Measurements from ENCODE around the gene RPH3AL. TPM values are rescaled to one million over a fixed set of nuclear protein-coding genes. Genes with fewer than 3 reads are reported as not detected.

RPH3AL gene, protein sequence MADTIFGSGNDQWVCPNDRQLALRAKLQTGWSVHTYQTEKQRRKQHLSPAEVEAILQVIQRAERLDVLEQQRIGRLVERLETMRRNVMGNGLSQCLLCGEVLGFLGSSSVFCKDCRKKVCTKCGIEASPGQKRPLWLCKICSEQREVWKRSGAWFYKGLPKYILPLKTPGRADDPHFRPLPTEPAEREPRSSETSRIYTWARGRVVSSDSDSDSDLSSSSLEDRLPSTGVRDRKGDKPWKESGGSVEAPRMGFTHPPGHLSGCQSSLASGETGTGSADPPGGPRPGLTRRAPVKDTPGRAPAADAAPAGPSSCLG
- total RNA-seq: 6.5 and 9.6 TPM in 2 replicates

DNA sequence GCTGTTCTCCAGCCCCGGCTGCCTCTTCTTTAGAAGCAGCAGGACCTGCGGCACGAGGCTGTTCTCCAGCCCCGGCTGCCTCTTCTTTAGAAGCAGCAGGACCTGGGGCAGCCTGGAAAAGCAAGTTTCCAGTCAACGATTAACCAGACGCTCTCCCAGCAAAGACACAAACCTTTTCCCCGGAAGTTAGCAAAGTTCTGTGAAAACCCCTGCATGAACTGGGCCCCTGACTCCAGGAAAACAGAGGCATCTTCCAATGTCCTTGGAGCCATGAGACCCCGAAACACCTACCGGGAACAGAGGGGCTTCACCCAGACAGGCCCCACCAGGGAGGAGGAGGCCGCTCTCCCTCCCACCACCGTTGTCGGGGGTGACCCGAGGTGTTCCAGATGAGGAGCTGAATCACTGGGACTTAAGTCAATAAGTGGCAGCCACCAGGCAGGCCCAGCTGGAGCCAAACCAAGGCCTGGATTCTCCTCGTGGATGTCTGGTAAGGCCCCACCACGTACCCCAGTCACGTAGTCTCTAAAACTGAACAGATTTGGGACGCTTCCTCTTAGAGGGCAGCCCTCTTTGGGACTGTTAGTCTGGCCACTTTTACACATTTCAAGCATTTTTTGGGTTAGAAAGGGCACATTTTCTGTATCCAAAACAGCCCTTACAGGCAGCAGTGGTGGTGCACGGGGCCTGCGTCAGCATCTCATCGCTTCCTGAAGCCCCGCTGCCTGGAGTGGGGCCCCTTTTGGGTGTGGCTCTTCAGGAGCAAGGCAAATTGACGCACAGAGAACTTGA is at the start of gene RPH3AL:
Gene RPH3AL (minus strand): TSS at position 387 of the 792 bp plus-strand sequence. CDS start 25,264 bp downstream, outside the sequence.

DNA sequence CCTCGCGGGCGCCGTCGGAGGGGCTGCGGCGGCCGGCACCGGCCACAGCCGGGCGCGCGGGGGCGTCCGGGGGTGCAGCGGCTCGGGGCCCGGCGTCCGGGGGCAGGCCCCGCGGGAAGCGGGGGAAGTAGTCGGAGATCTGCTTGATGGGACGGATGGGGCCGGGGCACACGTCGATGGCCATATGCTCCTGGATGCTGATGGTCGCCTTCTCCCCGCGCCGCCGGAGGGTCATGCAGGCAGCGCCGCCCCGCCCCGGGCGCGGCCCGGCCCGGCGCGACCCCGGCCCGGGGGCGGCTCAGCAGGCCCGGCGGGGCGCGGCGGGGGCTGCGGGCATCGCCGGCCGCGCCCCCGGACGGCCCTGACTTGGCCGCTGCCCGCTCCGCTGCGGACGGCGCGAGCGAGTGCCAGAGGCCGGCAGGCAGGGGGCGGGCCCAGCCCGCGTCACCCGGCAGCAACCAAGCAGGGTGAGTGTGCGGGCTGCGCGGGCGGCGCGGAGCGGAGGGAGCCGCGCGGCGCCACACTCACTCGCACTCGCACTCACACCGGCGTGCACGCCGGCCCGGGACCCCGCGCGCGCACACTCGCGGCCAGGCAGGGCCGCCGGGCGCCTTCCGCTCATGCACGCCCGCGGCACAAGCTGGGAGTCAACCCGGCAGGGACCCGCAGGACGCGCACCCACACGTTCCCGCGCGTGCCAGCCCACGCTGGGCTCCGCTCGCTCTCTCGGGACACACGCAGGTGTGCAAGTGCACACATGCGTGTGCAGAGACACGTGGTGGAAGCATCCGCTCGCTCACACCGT is 171.2 kb downstream of the RPH3AL start, which contains the start of gene DOC2B:
Gene DOC2B (minus strand): TSS at position 406 of the 805 bp plus-strand sequence. CDS start 171 bp downstream, at position 235.

Other genes starting within 250 kb of the RPH3AL start
- gene SCGB1C2, start 215.2 kb downstream of the RPH3AL start, total RNA-seq: not detected in 2 replicates
- gene DOC2B, start 171.2 kb downstream of the RPH3AL start, total RNA-seq: 0.64 and 1.7 TPM in 2 replicates
- gene RFLNB, start 93.1 kb upstream of the RPH3AL start, total RNA-seq: 1.1 and 10.4 TPM in 2 replicates

Measured in tracheal epithelial cell (primary cell).